WERI-Rb-1 (cell line): Measurements from ENCODE around the gene TRAFD1.
"Not testable (repeated sequence)": the region's sequence is repeated elsewhere in the genome, so short reads cannot be mapped to it uniquely, and the experiment has no call there.

Experiments
- DNase-seq: peaks from one replicate; pipeline ENCODE4 v3.0.0-alpha.2; 2020
- H3K27ac ChIP-seq: fragments of 250-450 bp; sonication (Bioruptor Pico); 2 replicates; pipeline ENCODE4 v1.5.1; 2020; ENCODE audit warnings: mild to moderate bottlenecking, moderate library complexity
- H3K27me3 ChIP-seq: fragments of 250-450 bp; sonication (Bioruptor Pico); 2 replicates; pipeline ENCODE4 v1.5.1; 2021; ENCODE audit warnings: mild to moderate bottlenecking, low read depth, moderate library complexity; ENCODE audit not compliant: insufficient read depth, severe bottlenecking
- H3K36me3 ChIP-seq: fragments of 250-450 bp; sonication (Bioruptor Pico); 2 replicates; pipeline ENCODE4 v1.5.1; 2020; ENCODE audit warnings: mild to moderate bottlenecking, moderate library complexity
- H3K4me3 ChIP-seq: 2 replicates; pipeline ENCODE4 v1.5.1; 2011; ENCODE audit warnings: low read depth, mild to moderate bottlenecking, control low read depth, low read length
- H3K9me3 ChIP-seq: fragments of 250-450 bp; sonication (Bioruptor Pico); 2 replicates; pipeline ENCODE4 v1.5.1; 2021; ENCODE audit warnings: mild to moderate bottlenecking, moderate library complexity; ENCODE audit not compliant: severe bottlenecking
- CTCF ChIP-seq: IDR thresholded peaks from 2 replicates; pipeline ENCODE4 v1.5.1; 2011; ENCODE audit warnings: low read depth, mild to moderate bottlenecking, control low read depth, inconsistent platforms, low read length

The TRAFD1 gene

GRCh38 chr12:112096667-112097066 lies 28.7 kb upstream of the TRAFD1 start:
- DNase-seq: no peak
- H3K27ac ChIP-seq: no peak overlapping the region
- H3K36me3 ChIP-seq: peaks cover 72% of the 10 kb centered on the region
- no peaks in the 10 kb centered on the region for H3K9me3 ChIP-seq
- no peak for TF ChIP-seq CTCF
- no peaks in the 10 kb centered on the region for H3K27me3 ChIP-seq
- H3K4me3 ChIP-seq: no peak overlapping the region

GRCh38 chr12:112097641-112098040 lies 27.7 kb upstream of the TRAFD1 start:
- H3K27me3 ChIP-seq: no peaks in the 10 kb centered on the region
- TF ChIP-seq CTCF: no peak
- no peaks in the 10 kb centered on the region for H3K9me3 ChIP-seq
- DNase-seq: no peak
- no peak overlapping the region for H3K27ac ChIP-seq
- peaks cover 64% of the 10 kb centered on the region for H3K36me3 ChIP-seq
- H3K4me3 ChIP-seq: no peak overlapping the region

GRCh38 chr12:112100500-112100899 lies 24.9 kb upstream of the TRAFD1 start:
- not testable (repeated sequence) for DNase-seq, H3K27ac ChIP-seq, H3K27me3 ChIP-seq, H3K9me3 ChIP-seq, H3K4me3 ChIP-seq
- peaks cover 55% of the 10 kb centered on the region for H3K36me3 ChIP-seq

- H3K27ac ChIP-seq: no peak overlapping the region
- no peak overlapping the region for H3K4me3 ChIP-seq
- peaks cover 45% of the 10 kb centered on the region for H3K36me3 ChIP-seq
- no peak for TF ChIP-seq CTCF
- H3K9me3 ChIP-seq: no peaks in the 10 kb centered on the region
- DNase-seq: no peak
- no peaks in the 10 kb centered on the region for H3K27me3 ChIP-seq
These were observed 23.2 kb upstream of the TRAFD1 start for GRCh38 chr12:112102127-112102526.

- not testable (repeated sequence) for H3K9me3 ChIP-seq, H3K27me3 ChIP-seq, DNase-seq, H3K4me3 ChIP-seq, H3K27ac ChIP-seq
- peaks cover 42% of the 10 kb centered on the region for H3K36me3 ChIP-seq
These were observed 22.6 kb upstream of the TRAFD1 start for GRCh38 chr12:112102746-112103145.

- DNase-seq: peak; percentile 46
- H3K27ac ChIP-seq: peak overlapping the region; percentile 70; the same call in 1 of the 2 replicates
- H3K36me3 ChIP-seq: peaks cover 34% of the 10 kb centered on the region
- no peaks in the 10 kb centered on the region for H3K9me3 ChIP-seq
- no peaks in the 10 kb centered on the region for H3K27me3 ChIP-seq
- no peak overlapping the region for H3K4me3 ChIP-seq
- no peak for TF ChIP-seq CTCF
These were observed 21.4 kb upstream of the TRAFD1 start for GRCh38 chr12:112103758-112104503.

GRCh38 chr12:112105891-112106290 lies 19.5 kb upstream of the TRAFD1 start:
- H3K27ac ChIP-seq: peak overlapping the region; percentile 70
- TF ChIP-seq CTCF: no peak
- H3K27me3 ChIP-seq: no peaks in the 10 kb centered on the region
- peak; percentile 20 for DNase-seq
- peaks cover 17% of the 10 kb centered on the region for H3K36me3 ChIP-seq
- no peaks in the 10 kb centered on the region for H3K9me3 ChIP-seq
- peak overlapping the region; percentile 29 for H3K4me3 ChIP-seq
